Measurements from ENCODE around the gene VAV3. TPM values are rescaled to one million over a fixed set of nuclear protein-coding genes. Genes with fewer than 3 reads are reported as not detected.

VAV3 gene
- total RNA-seq, 1 donor, result 0.09 TPM

- no peak overlapping the region for H3K4me3 ChIP-seq (ENCODE audit: low read depth, low read length)
- no peak for TF ChIP-seq CTCF (IDR thresholded peaks at IDR 0.05; ENCODE audit: insufficient read depth, low read length)
- DNase-seq (ENCODE audit: low read depth), result no peak
Measured at GRCh38 chr1:107597290-107597689, 367.7 kb downstream of the VAV3 start.

- H3K4me3 ChIP-seq (ENCODE audit: low read depth, low read length), result no peak overlapping the region
- DNase-seq (ENCODE audit: low read depth), result no peak
- TF ChIP-seq CTCF (IDR thresholded peaks at IDR 0.05; ENCODE audit: insufficient read depth, low read length), result no peak
Measured at GRCh38 chr1:107594536-107594935, 370.4 kb downstream of the VAV3 start.

GRCh38 chr1:107593501-107594209, 371.3 kb downstream of the VAV3 start:
- no peak for DNase-seq (ENCODE audit: low read depth)
- no peak for TF ChIP-seq CTCF (IDR thresholded peaks at IDR 0.05; ENCODE audit: insufficient read depth, low read length)

GRCh38 chr1:107590900-107591622, 373.9 kb downstream of the VAV3 start:
- no peak for TF ChIP-seq CTCF (IDR thresholded peaks at IDR 0.05; ENCODE audit: insufficient read depth, low read length)
- DNase-seq (ENCODE audit: low read depth), result no peak
- H3K4me3 ChIP-seq (ENCODE audit: low read depth, low read length), result no peak overlapping the region

More at GRCh38 chr1:107593501-107594209, 371.3 kb downstream of the VAV3 start:
- no peak overlapping the region for H3K4me3 ChIP-seq (ENCODE audit: low read depth, low read length)

GRCh38 chr1:107590087-107590486, 374.9 kb downstream of the VAV3 start:
- H3K4me3 ChIP-seq (ENCODE audit: low read depth, low read length), result no peak overlapping the region
- no peak for TF ChIP-seq CTCF (IDR thresholded peaks at IDR 0.05; ENCODE audit: insufficient read depth, low read length)
- no peak for DNase-seq (ENCODE audit: low read depth)

- H3K4me3 ChIP-seq (ENCODE audit: low read depth, low read length), result no peak overlapping the region
- DNase-seq (ENCODE audit: low read depth), result no peak
- TF ChIP-seq CTCF (IDR thresholded peaks at IDR 0.05; ENCODE audit: insufficient read depth, low read length), result no peak
Measured at GRCh38 chr1:107588321-107588720, 376.7 kb downstream of the VAV3 start.
